ENCODE data around the gene FKBP1A.

FKBP1A gene

DNA sequence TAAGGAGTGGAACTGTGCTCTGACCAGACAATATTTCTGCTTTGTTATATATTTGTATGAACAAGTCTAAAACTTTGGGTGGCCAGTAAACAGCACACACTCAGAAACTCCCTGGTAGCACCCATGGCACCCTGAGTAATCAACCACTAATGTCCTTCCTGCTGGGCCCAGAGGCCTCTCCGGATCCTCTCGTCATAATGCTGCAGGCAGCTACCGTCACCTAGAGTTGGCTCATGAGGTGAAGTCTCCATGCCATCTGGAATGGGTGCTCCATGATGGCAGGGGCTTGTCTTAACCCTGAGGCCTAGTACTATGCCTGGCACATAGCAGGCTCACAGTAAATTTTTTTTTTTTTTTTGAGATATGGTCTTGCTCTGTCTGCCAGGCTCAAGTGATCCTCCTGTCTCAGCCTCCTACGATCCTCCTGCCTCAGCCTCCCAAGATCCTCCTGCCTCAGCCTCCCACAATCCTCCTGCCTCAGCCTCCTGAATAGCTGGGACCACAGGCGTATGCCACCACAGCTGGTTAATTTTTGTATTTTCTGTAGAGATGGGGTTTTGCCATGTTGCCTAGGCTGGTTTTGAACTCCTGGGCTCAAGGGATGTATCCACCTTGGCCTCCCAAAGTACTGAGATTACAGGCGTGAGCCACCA lies 60.9 kb downstream of the FKBP1A start:
- no peak overlapping the region for H3K4me3 Mint-ChIP-seq
- H3K36me3 Mint-ChIP-seq (ENCODE audit: low read depth), result peaks cover 52% of the 10 kb centered on the region
- H3K27me3 Mint-ChIP-seq, result no peaks in the 10 kb centered on the region
- H3K9me3 Mint-ChIP-seq, result no peaks in the 10 kb centered on the region
- H3K4me1 Mint-ChIP-seq (ENCODE audit: low read depth), result peaks cover 54% of the 10 kb centered on the region
- DNase-seq, result peak; percentile 18
- peak overlapping the region; percentile 75 for H3K27ac Mint-ChIP-seq

- H3K9me3 Mint-ChIP-seq, result no peaks in the 10 kb centered on the region
- H3K27me3 Mint-ChIP-seq, result no peaks in the 10 kb centered on the region
- peak; percentile 20 for DNase-seq
- H3K4me3 Mint-ChIP-seq, result no peak overlapping the region
- peak overlapping the region; percentile 63 for H3K27ac Mint-ChIP-seq
- peaks cover 47% of the 10 kb centered on the region for H3K36me3 Mint-ChIP-seq (ENCODE audit: low read depth)
- peaks cover 46% of the 10 kb centered on the region for H3K4me1 Mint-ChIP-seq (ENCODE audit: low read depth)
Observed at GRCh38 chr20:1331101-1331500, 61.8 kb downstream of the FKBP1A start.

DNA sequence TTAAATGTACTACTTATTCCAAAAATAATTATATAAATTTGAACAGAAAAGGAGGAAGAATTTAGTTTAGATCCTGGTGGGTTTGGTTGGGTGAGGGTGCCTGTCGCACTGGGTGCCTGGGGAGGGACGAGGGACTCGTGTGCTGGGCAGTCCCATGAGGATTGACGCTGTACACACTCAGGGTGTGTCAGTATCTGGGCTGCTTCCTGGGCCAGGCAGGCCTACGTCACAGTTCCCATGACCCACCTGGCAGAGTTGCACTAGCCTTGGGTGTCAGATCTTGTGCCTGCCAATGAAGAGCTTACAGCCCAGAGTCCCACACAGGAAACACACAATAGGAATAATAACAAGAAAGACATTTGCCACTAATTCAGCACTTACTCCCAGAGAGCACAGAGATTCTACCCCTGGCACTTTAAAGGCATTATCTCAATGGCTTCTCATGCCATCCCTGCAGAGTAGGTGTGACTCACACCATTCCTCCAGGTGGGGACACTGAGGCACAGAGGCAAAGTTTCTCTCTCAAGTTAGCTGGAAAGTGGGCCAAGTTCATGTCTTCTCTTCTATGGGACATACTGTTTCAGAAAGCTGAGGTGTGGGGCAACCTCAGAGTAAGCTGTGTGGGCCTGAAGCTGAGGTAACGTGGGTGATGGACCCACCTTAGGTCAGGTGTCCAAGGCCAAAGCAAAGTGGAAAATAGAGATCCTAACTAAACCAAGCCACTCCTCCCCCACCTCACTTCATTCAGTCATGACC lies 62.6 kb downstream of the FKBP1A start:
- H3K27ac Mint-ChIP-seq, result peak overlapping the region; percentile 90

GRCh38 chr20:1328680-1329330 lies 64.0 kb downstream of the FKBP1A start, which contains the start of gene SDCBP2:
TSS of gene SDCBP2 (minus strand) at chr20:1329139. CDS start at chr20:1320416, 8,723 bp downstream.
- H3K36me3 Mint-ChIP-seq (ENCODE audit: low read depth), result peaks cover 37% of the 10 kb centered on the region
- H3K9me3 Mint-ChIP-seq, result no peaks in the 10 kb centered on the region
- peak; percentile 26 for DNase-seq
- peak within 1 kb of the TSS; percentile 90 for H3K27ac Mint-ChIP-seq
- H3K4me3 Mint-ChIP-seq, result no peak within 1 kb of the TSS
- H3K4me1 Mint-ChIP-seq (ENCODE audit: low read depth), result peaks cover 36% of the 10 kb centered on the region
- no peaks in the 10 kb centered on the region for H3K27me3 Mint-ChIP-seq

More for the DNA sequence above, 62.6 kb downstream of the FKBP1A start:
- Mint-ChIP-seq H3K36me3 (ENCODE audit: low read depth) (peaks cover 44% of the 10 kb centered on the region), H3K4me1 (ENCODE audit: low read depth) (peaks cover 41% of the 10 kb centered on the region), H3K27me3 (no peaks in the 10 kb centered on the region), H3K9me3 (no peaks in the 10 kb centered on the region), H3K4me3 (no peak overlapping the region)
- DNase-seq, result peak; percentile 36

DNA sequence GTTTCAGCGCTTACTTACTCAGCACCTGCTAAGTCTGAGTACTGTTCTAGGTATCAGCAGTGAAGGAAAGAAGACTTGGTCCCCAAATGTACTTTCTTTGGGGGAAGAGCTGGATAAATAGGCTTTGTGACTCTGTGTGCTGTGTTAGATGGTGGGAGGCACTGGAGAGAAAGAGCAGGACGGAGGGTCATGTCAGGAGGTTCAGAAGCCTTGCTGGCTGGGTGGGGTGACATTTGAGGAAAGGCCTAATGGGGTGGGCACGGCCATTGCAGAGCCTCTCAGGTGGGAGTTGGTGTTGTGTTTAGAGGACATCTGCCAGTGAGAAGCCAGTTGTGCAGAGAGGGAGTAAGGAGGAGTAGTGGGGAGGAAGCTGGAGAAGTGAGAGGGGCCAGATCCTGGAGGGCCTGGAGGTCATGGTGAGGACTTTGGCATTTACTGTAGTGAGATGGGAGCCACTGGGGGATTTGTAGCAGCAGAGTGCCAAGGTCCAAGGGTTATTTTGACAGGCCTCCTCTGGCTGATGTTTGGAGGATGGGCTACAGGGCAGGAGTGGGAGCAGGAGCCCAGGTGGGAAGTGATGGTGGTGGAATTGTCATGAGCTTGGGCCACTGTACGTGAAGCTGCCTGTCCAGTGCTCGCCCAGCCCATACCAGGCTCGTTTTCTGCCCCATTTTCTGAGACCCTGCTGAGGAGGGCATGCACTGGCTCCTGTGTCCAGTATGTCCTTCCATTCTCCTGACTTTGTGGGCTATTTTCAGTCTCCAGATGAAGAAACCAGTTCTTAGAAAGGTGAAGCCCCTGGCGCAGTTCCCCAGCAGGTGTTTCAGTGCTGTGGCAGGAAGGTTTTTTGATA lies 64.8 kb downstream of the FKBP1A start:
- peaks cover 33% of the 10 kb centered on the region for H3K36me3 Mint-ChIP-seq (ENCODE audit: low read depth)
- H3K27me3 Mint-ChIP-seq, result no peaks in the 10 kb centered on the region
- peaks cover 33% of the 10 kb centered on the region for H3K4me1 Mint-ChIP-seq (ENCODE audit: low read depth)
- no peak overlapping the region for H3K4me3 Mint-ChIP-seq
- DNase-seq, result peak; percentile 23
- H3K9me3 Mint-ChIP-seq, result no peaks in the 10 kb centered on the region
- no peak overlapping the region for H3K27ac Mint-ChIP-seq

- H3K27ac Mint-ChIP-seq, result no peak overlapping the region
Observed at GRCh38 chr20:1327241-1327653, 65.6 kb downstream of the FKBP1A start.

GRCh38 chr20:1326031-1326930 lies 66.6 kb downstream of the FKBP1A start:
- peaks cover 22% of the 10 kb centered on the region for H3K4me1 Mint-ChIP-seq (ENCODE audit: low read depth)
- no peak overlapping the region for H3K4me3 Mint-ChIP-seq
- H3K36me3 Mint-ChIP-seq (ENCODE audit: low read depth), result peaks cover 16% of the 10 kb centered on the region
- no peaks in the 10 kb centered on the region for H3K9me3 Mint-ChIP-seq
- H3K27ac Mint-ChIP-seq, result no peak overlapping the region
- DNase-seq, result peak; percentile 16
- H3K27me3 Mint-ChIP-seq, result no peaks in the 10 kb centered on the region

More at GRCh38 chr20:1327241-1327653, 65.6 kb downstream of the FKBP1A start:
- H3K36me3 Mint-ChIP-seq (ENCODE audit: low read depth), result peaks cover 25% of the 10 kb centered on the region
- peaks cover 25% of the 10 kb centered on the region for H3K4me1 Mint-ChIP-seq (ENCODE audit: low read depth)
- peak; percentile 31 for DNase-seq
- no peaks in the 10 kb centered on the region for H3K9me3 Mint-ChIP-seq
- no peaks in the 10 kb centered on the region for H3K27me3 Mint-ChIP-seq
- H3K4me3 Mint-ChIP-seq, result no peak overlapping the region

DNA sequence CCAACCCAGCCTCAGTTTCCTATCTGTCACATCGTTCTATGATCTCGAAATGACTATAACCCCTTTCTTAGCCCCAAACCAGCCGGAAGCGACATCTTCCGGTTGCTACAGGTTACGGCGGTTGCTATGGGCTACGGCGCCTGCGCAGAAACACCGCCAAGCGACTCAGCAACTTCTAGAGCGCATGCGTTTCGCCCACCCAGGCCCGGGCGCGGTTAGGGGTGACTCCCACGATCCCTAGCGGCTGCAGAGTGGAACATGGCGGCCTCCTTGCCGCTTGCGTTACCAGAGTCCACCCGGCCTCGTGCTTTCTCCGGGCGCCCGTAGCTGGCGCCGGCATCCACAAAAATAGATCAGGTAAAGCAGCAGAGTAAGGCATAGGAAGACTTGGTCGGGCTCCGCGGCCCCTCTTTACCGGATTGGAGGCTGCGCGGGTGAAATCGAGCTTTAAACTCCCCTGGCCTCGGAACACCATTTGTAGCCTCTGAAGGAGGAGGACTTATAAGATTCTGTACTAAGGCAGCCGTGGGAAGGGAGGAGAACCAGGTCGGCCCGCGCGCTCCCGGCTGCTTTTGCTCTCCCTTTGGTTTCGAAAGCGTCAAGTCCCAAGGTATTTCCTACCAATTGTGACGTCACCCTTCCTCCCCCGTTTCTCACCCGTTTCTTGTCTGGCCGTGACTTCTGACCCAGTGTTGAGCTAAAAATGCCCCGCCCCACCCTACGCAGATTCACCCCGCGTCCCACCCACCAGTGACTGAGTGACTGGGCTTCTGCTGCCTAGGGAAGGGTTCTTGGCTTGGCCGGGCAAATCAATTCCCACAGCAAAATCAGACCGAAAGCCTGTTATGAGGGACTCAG lies 67.5 kb downstream of the FKBP1A start:
- H3K4me1 Mint-ChIP-seq (ENCODE audit: low read depth), result peaks cover 14% of the 10 kb centered on the region
- no peaks in the 10 kb centered on the region for H3K27me3 Mint-ChIP-seq
- peak; percentile 99 for DNase-seq
- H3K4me3 Mint-ChIP-seq, result no peak overlapping the region
- H3K27ac Mint-ChIP-seq, result no peak overlapping the region
- no peaks in the 10 kb centered on the region for H3K9me3 Mint-ChIP-seq
- H3K36me3 Mint-ChIP-seq (ENCODE audit: low read depth), result peaks cover 12% of the 10 kb centered on the region

- Mint-ChIP-seq H3K36me3 (ENCODE audit: low read depth) (peaks cover 6% of the 10 kb centered on the region), H3K9me3 (no peaks in the 10 kb centered on the region), H3K4me3 (no peak overlapping the region), H3K27me3 (no peaks in the 10 kb centered on the region), H3K27ac (no peak overlapping the region), H3K4me1 (ENCODE audit: low read depth) (peaks cover 7% of the 10 kb centered on the region)
- peak; percentile 40 for DNase-seq
Observed at GRCh38 chr20:1324598-1325172, 68.2 kb downstream of the FKBP1A start.

DNA sequence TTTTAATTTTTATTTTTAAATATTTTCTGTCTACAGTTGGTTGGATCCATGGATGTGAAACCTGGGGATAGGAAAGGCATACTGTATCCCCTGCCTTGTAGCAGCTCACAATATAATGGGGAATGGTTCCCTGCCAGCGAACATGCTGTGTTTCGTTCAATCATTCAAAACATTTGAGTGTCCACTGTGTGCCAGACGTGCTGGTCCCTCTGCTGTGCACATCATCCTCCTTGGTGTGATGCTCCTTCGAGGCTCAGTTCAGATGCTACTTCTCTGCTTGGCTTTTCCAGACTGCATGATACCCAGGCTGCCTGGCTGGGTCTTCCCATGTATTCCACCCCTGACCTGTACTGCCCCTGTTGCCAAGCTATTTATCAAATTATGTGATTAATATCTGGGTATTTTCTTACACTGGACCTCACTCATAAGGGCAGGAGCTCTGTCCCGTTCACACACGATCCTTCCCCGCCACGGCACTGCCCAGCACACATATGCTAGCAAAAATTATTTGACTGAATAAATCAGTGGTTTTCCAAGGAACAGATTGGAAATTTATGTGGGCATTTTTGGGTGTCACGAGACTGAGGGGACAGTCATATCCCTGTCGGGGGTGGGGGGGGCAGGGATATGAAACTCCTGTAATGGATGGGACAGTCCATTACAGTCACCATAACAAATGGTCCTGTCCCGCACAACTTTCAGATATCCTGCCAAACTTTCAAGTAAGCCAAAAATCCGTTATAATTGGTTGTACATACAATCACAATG lies 68.8 kb downstream of the FKBP1A start:
- Mint-ChIP-seq H3K27ac (peak overlapping the region; percentile 55), H3K27me3 (no peaks in the 10 kb centered on the region), H3K9me3 (no peaks in the 10 kb centered on the region), H3K4me1 (ENCODE audit: low read depth) (peaks cover under 1% of the 10 kb centered on the region), H3K36me3 (ENCODE audit: low read depth) (peaks cover 3% of the 10 kb centered on the region), H3K4me3 (no peak overlapping the region)
- peak; percentile 14 for DNase-seq

DNA sequence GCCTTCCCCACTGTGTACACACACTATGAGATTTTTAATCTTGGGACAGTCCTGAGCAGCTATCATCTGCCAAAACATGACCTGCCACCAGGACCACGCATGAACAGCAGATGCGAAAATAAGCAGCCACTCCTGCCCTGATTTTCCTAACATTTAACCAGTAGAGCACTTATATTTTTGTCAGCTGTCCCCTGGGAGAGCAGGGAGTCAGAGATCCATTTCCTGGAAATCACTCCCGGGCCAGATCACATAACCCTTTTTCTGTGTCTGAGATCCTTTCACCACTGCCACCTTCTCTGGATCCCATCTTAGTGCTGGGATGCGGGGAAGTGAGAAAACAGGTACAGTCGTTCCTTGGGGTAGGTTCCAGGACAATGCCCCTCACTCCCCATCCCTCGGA lies 69.6 kb downstream of the FKBP1A start:
- no peaks in the 10 kb centered on the region for H3K9me3 Mint-ChIP-seq
- peak; percentile 21 for DNase-seq
- no peak overlapping the region for H3K27ac Mint-ChIP-seq
- H3K27me3 Mint-ChIP-seq, result no peaks in the 10 kb centered on the region
- H3K4me1 Mint-ChIP-seq (ENCODE audit: low read depth), result no peaks in the 10 kb centered on the region
- no peaks in the 10 kb centered on the region for H3K36me3 Mint-ChIP-seq (ENCODE audit: low read depth)
- no peak overlapping the region for H3K4me3 Mint-ChIP-seq

All from activated T-cell treated with anti-CD3 and anti-CD28 coated beads, Interleukin-2, amount 50 U/mL, for 24 hours (primary cell).